Measurements from ENCODE around the gene NRTN. TPM values are rescaled to one million over a fixed set of nuclear protein-coding genes. Genes with fewer than 3 reads are reported as not detected.

NRTN gene
- total RNA-seq, 1 donor from 2014 or later = 0.40 TPM

- no peak for DNase-seq (ENCODE audit: extremely low spot score, unreplicated experiment)
- no peaks in the 10 kb centered on the region for H3K9me3 Mint-ChIP-seq (ENCODE audit: unreplicated experiment)
- no peak overlapping the region for H3K27ac Mint-ChIP-seq (ENCODE audit: unreplicated experiment)
- H3K27me3 Mint-ChIP-seq (ENCODE audit: unreplicated experiment) = no peaks in the 10 kb centered on the region
- peaks cover 17% of the 10 kb centered on the region for H3K36me3 Mint-ChIP-seq (ENCODE audit: unreplicated experiment)
- no peak for TF ChIP-seq CTCF (IDR thresholded peaks at IDR 0.05)
- peaks cover 7% of the 10 kb centered on the region for H3K4me1 Mint-ChIP-seq (ENCODE audit: unreplicated experiment)
- no peak overlapping the region for H3K4me3 Mint-ChIP-seq (ENCODE audit: unreplicated experiment)
Measured at GRCh38 chr19:5786593-5787408, 18.1 kb upstream of the NRTN start.

GRCh38 chr19:5787409-5788182 lies 17.3 kb upstream of the NRTN start:
- no peak overlapping the region for H3K27ac Mint-ChIP-seq (ENCODE audit: unreplicated experiment)
- TF ChIP-seq CTCF (IDR thresholded peaks at IDR 0.05) = no peak
- H3K36me3 Mint-ChIP-seq (ENCODE audit: unreplicated experiment) = peaks cover 17% of the 10 kb centered on the region
- H3K4me3 Mint-ChIP-seq (ENCODE audit: unreplicated experiment) = no peak overlapping the region
- no peaks in the 10 kb centered on the region for H3K27me3 Mint-ChIP-seq (ENCODE audit: unreplicated experiment)
- no peak for DNase-seq (ENCODE audit: extremely low spot score, unreplicated experiment)
- H3K4me1 Mint-ChIP-seq (ENCODE audit: unreplicated experiment) = peaks cover 7% of the 10 kb centered on the region
- no peaks in the 10 kb centered on the region for H3K9me3 Mint-ChIP-seq (ENCODE audit: unreplicated experiment)

GRCh38 chr19:5788422-5788821 lies 16.4 kb upstream of the NRTN start:
- Mint-ChIP-seq H3K9me3 (ENCODE audit: unreplicated experiment) (no peaks in the 10 kb centered on the region), H3K27me3 (ENCODE audit: unreplicated experiment) (no peaks in the 10 kb centered on the region), H3K27ac (ENCODE audit: unreplicated experiment) (no peak overlapping the region), H3K4me3 (ENCODE audit: unreplicated experiment) (no peak overlapping the region), H3K36me3 (ENCODE audit: unreplicated experiment) (peaks cover 17% of the 10 kb centered on the region), H3K4me1 (ENCODE audit: unreplicated experiment) (peaks cover 7% of the 10 kb centered on the region)
- no peak for TF ChIP-seq CTCF (IDR thresholded peaks at IDR 0.05)
- DNase-seq (ENCODE audit: extremely low spot score, unreplicated experiment) = no peak

- Mint-ChIP-seq H3K4me3 (ENCODE audit: unreplicated experiment) (peak overlapping the region; percentile 99), H3K27me3 (ENCODE audit: unreplicated experiment) (no peaks in the 10 kb centered on the region), H3K36me3 (ENCODE audit: unreplicated experiment) (peaks cover 17% of the 10 kb centered on the region), H3K9me3 (ENCODE audit: unreplicated experiment) (no peaks in the 10 kb centered on the region), H3K27ac (ENCODE audit: unreplicated experiment) (no peak overlapping the region), H3K4me1 (ENCODE audit: unreplicated experiment) (peaks cover 7% of the 10 kb centered on the region)
- no peak for DNase-seq (ENCODE audit: extremely low spot score, unreplicated experiment)
- TF ChIP-seq CTCF (IDR thresholded peaks at IDR 0.05) = no peak
Measured at GRCh38 chr19:5789351-5789761, 15.5 kb upstream of the NRTN start.
